ENCODE measurements around the gene DPAGT1. TPM values are rescaled to one million over a fixed set of nuclear protein-coding genes. Genes with fewer than 3 reads are reported as not detected.
"Not testable (repeated sequence)": the region's sequence is repeated elsewhere in the genome, so short reads cannot be mapped to it uniquely, and the experiment has no call there.

The DPAGT1 gene
- total RNA-seq, 1 donor from 2014 or later = 8.7 TPM

DNA sequence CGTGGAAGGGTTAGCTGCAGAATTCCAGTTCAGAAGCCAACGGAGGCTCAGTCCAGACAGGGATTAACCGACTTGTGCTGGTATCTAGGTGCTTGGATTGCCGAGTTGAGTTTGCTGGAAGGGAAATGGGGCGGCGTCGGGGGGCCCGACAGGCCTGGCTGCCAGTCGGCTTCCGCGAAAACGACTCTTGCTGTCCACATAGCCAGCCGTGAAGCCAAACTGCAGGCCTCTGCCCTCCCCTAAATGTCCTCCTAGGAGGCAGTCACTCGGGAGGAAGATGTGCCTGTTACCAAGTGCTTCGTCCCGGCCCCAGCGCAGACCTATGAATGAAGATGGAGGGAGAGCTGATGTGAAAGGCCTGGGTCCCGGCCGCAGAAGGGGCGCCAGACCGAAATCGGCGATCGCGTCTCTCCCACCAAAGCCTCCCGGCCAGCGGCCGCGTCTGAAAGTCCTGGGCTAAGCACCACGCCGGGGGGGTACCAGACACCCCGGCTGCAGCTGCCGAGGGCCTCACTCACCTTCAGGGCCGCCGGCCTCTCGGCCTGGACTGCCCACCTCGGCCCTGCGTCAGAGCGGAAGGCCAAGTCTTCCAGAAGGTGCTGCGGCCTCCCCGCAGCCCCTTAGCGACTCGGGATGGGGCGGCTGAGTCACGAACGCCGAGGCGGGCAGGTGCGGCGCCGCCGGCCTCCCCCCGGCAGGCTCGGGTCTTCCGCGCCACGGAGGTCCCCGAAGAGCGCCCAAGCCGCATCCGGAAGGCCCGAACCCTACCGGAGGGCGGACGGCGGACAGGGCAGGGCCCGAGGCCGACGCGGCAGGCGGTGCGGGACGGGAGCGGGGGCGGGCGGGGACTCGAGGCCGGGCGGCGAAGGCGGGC, 7.5 kb downstream of the DPAGT1 start:
- no peak for DNase-seq

DNA sequence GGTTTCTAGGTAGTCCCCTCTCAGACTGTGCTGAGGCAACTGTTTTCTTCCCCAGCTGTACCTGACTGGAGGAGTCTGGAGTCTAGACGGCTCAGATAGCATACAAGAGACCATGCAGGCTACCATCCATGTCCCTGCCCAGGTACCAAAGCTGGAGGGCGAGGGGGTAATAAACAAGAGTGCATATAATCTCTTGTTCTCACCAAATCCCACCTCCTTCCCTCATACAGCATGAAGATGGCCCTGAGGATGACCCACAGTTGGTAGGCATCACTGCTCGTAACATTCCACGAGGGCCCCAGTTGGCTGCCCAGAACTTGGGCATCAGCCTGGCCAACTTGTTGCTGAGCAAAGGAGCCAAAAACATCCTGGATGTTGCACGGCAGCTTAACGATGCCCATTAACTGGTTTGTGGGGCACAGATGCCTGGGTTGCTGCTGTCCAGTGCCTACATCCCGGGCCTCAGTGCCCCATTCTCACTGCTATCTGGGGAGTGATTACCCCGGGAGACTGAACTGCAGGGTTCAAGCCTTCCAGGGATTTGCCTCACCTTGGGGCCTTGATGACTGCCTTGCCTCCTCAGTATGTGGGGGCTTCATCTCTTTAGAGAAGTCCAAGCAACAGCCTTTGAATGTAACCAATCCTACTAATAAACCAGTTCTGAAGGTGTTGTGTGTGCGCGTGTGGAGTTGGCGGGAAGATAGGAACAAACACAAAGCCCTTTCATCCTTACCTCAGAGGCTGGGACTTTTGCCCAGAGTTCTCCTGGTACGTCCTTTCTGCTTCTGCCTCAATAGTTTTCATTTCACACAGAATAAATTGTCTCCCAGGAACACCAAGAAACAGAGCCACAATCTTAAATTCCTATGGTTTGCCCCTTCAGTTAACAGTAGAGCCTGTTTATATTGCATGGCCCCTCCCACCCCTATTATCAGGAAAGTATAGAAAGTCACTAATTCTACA, 8.5 kb downstream of the DPAGT1 start:
- no peak for DNase-seq

GRCh38 chr11:119091966-119092879, 9.4 kb downstream of the DPAGT1 start:
- no peak for DNase-seq

DNA sequence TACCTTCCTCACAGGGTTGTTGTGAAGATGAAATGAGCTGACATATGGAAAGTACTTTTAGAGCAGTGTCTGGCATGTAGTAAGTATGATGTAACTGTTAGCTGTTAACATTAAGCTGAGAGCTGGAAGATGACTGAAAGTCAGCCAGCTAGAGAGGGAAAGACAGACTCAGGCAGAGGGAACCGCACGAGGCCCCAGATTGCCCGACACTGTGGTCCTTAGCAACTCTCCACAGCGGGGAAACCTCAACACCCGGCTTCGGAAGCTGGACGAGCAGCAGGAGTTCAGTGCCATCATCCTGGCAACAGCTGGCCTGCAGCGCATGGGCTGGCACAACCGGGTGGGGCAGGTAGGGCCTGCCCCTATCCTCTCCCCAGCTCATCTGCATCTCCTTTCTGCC, 10.5 kb downstream of the DPAGT1 start:
- no peak for DNase-seq

GRCh38 chr11:119089319-119089718, 12.3 kb downstream of the DPAGT1 start:
- no peak for DNase-seq

DNA sequence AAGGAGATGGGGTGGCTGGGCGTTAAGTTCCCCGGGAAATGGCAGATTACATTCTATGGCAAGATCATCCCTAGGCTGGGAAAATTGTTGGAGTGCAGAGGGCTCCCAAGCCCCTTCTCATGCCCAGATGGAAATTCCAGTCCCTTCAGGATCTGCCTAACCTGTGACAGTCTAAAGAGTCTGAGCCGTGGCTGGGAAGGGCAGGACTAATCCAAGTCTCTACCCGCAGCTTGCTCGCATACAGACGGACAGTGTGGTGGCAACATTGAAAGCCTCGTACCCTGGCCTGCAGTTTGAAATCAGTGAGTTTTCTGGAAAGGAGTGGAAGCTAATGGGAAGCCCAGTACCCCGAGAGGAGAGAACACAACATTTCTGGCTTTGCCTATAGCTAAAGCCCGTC, 13.2 kb downstream of the DPAGT1 start:
- no peak for DNase-seq

GRCh38 chr11:119087747-119088241, 13.9 kb downstream of the DPAGT1 start:
- no peak for DNase-seq

GRCh38 chr11:119087123-119087522, 14.5 kb downstream of the DPAGT1 start:
- no peak for DNase-seq

GRCh38 chr11:119085437-119085847, 16.2 kb downstream of the DPAGT1 start:
- no peak for DNase-seq

- peak; percentile 92 for DNase-seq
Observed at GRCh38 chr11:119084663-119085436, 16.8 kb downstream of the DPAGT1 start, which contains the start of gene HMBS. Gene HMBS, plus strand, starts transcription at chr11:119084881. Its CDS starts 153 bp downstream, at chr11:119085034.

GRCh38 chr11:119081682-119082260, 19.9 kb downstream of the DPAGT1 start:
- no peak for DNase-seq

DNA sequence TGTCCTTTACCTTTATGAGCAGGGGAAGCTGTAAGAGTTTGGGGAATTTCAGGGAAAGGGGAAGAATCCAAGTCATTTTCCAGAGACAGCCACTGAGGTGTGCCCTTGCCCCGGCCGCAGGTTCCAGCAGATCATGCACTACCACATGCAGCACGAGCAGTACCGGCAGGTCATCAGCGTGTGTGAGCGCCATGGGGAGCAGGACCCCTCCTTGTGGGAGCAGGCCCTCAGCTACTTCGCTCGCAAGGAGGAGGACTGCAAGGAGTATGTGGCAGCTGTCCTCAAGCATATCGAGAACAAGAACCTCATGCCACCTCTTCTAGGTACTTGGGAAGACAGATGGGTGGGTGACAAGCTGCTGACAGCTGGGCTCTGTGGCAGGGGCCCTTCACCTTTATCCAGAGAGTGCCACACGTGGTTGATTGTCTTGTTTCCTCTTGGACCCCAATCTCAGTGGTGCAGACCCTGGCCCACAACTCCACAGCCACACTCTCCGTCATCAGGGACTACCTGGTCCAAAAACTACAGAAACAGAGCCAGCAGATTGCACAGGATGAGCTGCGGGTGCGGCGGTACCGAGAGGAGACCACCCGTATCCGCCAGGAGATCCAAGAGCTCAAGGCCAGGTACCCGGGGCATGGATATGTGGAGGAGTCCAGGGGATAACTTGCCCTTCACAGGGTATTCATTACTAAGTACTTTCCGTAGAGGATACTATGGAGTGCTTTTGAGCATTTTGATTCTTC, 22.8 kb downstream of the DPAGT1 start:
- no peak for DNase-seq

DNA sequence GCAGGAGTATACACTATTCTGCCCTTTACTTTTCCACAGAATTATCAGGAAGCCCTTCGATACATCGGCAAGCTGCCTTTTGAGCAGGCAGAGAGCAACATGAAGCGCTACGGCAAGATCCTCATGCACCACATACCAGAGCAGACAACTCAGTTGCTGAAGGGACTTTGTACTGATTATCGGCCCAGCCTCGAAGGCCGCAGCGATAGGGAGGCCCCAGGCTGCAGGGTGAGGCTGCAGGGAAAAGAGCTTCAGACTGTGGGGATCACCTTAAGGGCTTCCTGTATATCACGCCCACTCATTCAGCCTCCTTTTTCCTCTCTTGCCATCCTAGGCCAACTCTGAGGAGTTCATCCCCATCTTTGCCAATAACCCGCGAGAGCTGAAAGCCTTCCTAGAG, 23.8 kb downstream of the DPAGT1 start:
- DNase-seq = no peak

GRCh38 chr11:119067371-119068222, 34.1 kb downstream of the DPAGT1 start, which contains the start of gene VPS11:
Gene VPS11, plus strand, starts transcription at chr11:119067818. Its CDS starts 6 bp downstream, at chr11:119067824.
- DNase-seq = peak; percentile 94

GRCh38 chr11:119065369-119065768, 36.3 kb downstream of the DPAGT1 start:
- DNase-seq = no peak

- DNase-seq = no peak
Observed at GRCh38 chr11:119062779-119063178, 38.9 kb downstream of the DPAGT1 start.

DNA sequence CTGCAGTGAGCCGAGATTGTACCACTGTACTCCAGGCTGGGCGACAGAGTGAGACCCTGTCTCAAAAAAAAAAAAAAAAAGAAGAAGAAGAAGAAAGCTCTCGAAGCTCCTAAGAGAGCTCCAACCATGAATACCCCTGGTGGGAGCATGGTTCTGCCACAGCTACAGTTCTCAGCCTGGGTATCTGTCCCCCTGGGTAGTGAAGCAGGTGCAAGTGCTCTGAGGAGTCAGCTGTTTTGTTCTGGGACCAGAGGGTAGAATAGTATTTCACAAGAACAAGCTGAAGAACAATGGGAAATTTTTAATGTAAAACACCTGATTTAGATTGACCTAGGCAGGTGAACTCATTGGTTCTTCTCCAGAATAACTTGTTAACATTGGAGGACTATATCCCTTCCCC, 40.4 kb downstream of the DPAGT1 start:
- no peak for DNase-seq

- not testable (repeated sequence) for DNase-seq
Observed at GRCh38 chr11:119059128-119059527, 42.5 kb downstream of the DPAGT1 start.
